NCI-H82 (cell line): ENCODE measurements around the gene CABP2.
"Not testable (repeated sequence)": the region's sequence is repeated elsewhere in the genome, so short reads cannot be mapped to it uniquely, and the experiment has no call there.

ENCODE experiments used
- DNase-seq: peaks from one replicate; lab custom pipeline; 2025; lab: John Stamatoyannopoulos, UW

Gene CABP2

GRCh38 chr11:67522844-67523555 is at the start of gene CABP2:
TSS of gene CABP2 (minus strand) at chr11:67523446. CDS start at chr11:67523326, 120 bp downstream.
- no peak for DNase-seq

GRCh38 chr11:67572747-67573419 is 49.6 kb upstream of the CABP2 start:
- DNase-seq, result peak; percentile 88

- DNase-seq, result no peak
These were observed 49.1 kb upstream of the CABP2 start for GRCh38 chr11:67572305-67572704.

- no peak for DNase-seq
These were observed 48.2 kb upstream of the CABP2 start for GRCh38 chr11:67571443-67571842.

GRCh38 chr11:67564230-67564629 is 41.0 kb upstream of the CABP2 start:
- no peak for DNase-seq

- not testable (repeated sequence) for DNase-seq
These were observed 40.5 kb upstream of the CABP2 start for GRCh38 chr11:67563705-67564114.

- no peak for DNase-seq
These were observed 39.9 kb upstream of the CABP2 start for GRCh38 chr11:67562963-67563704.

- DNase-seq, result no peak
These were observed 38.8 kb upstream of the CABP2 start for GRCh38 chr11:67561971-67562619.

GRCh38 chr11:67558084-67558772 is 35.0 kb upstream of the CABP2 start:
- DNase-seq, result no peak

GRCh38 chr11:67556244-67556643 is 33.0 kb upstream of the CABP2 start:
- DNase-seq, result no peak

- DNase-seq, result not testable (repeated sequence)
These were observed 28.5 kb upstream of the CABP2 start for GRCh38 chr11:67551697-67552096.

GRCh38 chr11:67551127-67551526 is 27.9 kb upstream of the CABP2 start:
- DNase-seq, result no peak

- DNase-seq, result no peak
These were observed 25.4 kb upstream of the CABP2 start for GRCh38 chr11:67548555-67549110.

- not testable (repeated sequence) for DNase-seq
These were observed 24.9 kb upstream of the CABP2 start for GRCh38 chr11:67548112-67548511.

GRCh38 chr11:67545280-67545679 is 22.0 kb upstream of the CABP2 start:
- DNase-seq, result peak; percentile 55

- no peak for DNase-seq
These were observed 21.5 kb upstream of the CABP2 start for GRCh38 chr11:67544616-67545242.

GRCh38 chr11:67543585-67543984 is 20.3 kb upstream of the CABP2 start:
- DNase-seq, result no peak

GRCh38 chr11:67542971-67543370 is 19.7 kb upstream of the CABP2 start:
- DNase-seq, result no peak

- DNase-seq, result peak; percentile 19
These were observed 18.9 kb upstream of the CABP2 start for GRCh38 chr11:67542169-67542568.

- DNase-seq, result no peak
These were observed 18.0 kb upstream of the CABP2 start for GRCh38 chr11:67541198-67541597.

GRCh38 chr11:67539550-67539949 is 16.3 kb upstream of the CABP2 start:
- DNase-seq, result no peak
